Measurements from ENCODE around the gene PRPF40A. TPM values are rescaled to one million over a fixed set of nuclear protein-coding genes. Genes with fewer than 3 reads are reported as not detected.

The PRPF40A gene
- total and polyA plus RNA-seq, 2 of the 8 experiments (the other 6 are each of a cell fraction or from before 2014, with no cell fraction given) = 85.5 to 176 TPM

DNA sequence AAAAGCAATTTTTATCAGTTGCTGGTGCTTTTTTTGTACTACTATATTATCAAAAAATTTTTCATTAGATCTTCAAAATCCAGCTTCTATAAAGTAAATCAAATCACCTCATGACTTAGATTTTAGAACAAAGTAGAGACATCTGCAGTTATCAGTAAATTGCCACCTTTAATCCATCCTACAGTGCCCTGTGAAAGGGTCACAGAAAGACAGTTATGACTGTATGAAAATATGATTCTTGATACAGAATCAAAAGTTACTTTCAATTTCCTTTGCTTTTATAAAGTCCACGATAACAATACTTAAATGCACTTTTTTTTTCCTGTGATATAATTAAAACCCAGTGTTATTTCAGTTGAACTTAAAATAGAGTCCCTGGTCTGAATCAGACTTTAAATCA lies 61.4 kb downstream of the PRPF40A start:
- Histone ChIP-seq H3K4me3 (ENCODE audit: extremely low read depth in 1 of 4, insufficient read depth in 2 of 4, low read depth in 3 of 4, low read length in 4 of 4) (no peak overlapping the region), H3K27me3 (replicated peaks in 1 of 4; ENCODE audit: control insufficient read depth in 3 of 4, extremely low read depth in 1 of 4, insufficient read depth in 3 of 4, low read length in 3 of 4) (no peaks in the 10 kb centered on the region), H3K4me1 (replicated peaks in 1 of 4; ENCODE audit: control insufficient read depth in 3 of 4, insufficient read depth in 4 of 4, low read length in 3 of 4) (no peaks in the 10 kb centered on the region), H3K79me1 (ENCODE audit: low read depth, low read length) (no peaks in the 10 kb centered on the region), H3K4ac (replicated peaks; ENCODE audit: insufficient read length, low read depth, low read length) (no peak overlapping the region), H3K79me2 (ENCODE audit: control insufficient read depth in 1 of 2, insufficient read depth in 2 of 2, low read length in 2 of 2) (no peaks in the 10 kb centered on the region), H2AK5ac (ENCODE audit: low read depth, low read length) (no peak overlapping the region), H3K23me2 (ENCODE audit: low read depth, low read length) (no peaks in the 10 kb centered on the region), H3K9ac (replicated peaks in 1 of 4; ENCODE audit: extremely low read depth in 1 of 4, low read depth in 3 of 4, low read length in 3 of 4) (no peak overlapping the region), H3K56ac (replicated peaks; ENCODE audit: insufficient read length, low read depth, low read length) (no peak overlapping the region), H2AFZ (ENCODE audit: low read length) (no peak overlapping the region), H4K8ac (ENCODE audit: extremely low read depth, insufficient read depth, low read length) (no peak overlapping the region), H4K91ac (replicated peaks; ENCODE audit: insufficient read length, low read length) (no peak overlapping the region), H3K23ac (ENCODE audit: insufficient read length) (no peak overlapping the region), H2BK120ac (replicated peaks; ENCODE audit: low read depth, low read length) (no peak overlapping the region), H4K5ac (ENCODE audit: insufficient read length, low read depth, low read length) (no peak overlapping the region), H3K36me3 (ENCODE audit: control insufficient read depth in 2 of 4, insufficient read depth in 4 of 4, low read length in 3 of 4) (peaks cover 16 to 79% (median 46%) of the 10 kb centered on the region in 4 experiments), H3K18ac (ENCODE audit: extremely low read depth, low read length) (no peak overlapping the region), H2BK5ac (ENCODE audit: low read depth, low read length) (no peak overlapping the region), H2BK20ac (ENCODE audit: low read length) (no peak overlapping the region), H3K14ac (ENCODE audit: insufficient read length) (no peak overlapping the region), H2BK15ac (ENCODE audit: low read length) (no peak overlapping the region), H4K20me1 (replicated peaks in 1 of 2; ENCODE audit: control insufficient read depth in 1 of 2, insufficient read depth in 2 of 2, low read length in 2 of 2) (peaks cover 0 to under 1% of the 10 kb centered on the region in 2 experiments), H3K27ac (ENCODE audit: low read depth, low read length) (no peak overlapping the region), H3K9me3 (ENCODE audit: insufficient read depth in 2 of 2, low read depth in 1 of 2, low read length in 1 of 2) (no peaks in the 10 kb centered on the region), H3K4me2 (ENCODE audit: insufficient read depth in 1 of 2, low read depth in 2 of 2, low read length in 2 of 2) (no peak overlapping the region), H2BK12ac (ENCODE audit: low read depth, low read length) (no peak overlapping the region)
- ChIA-PET POLR2A (ENCODE audit: partially characterized antibody) (no interaction called here), CTCF (ENCODE audit: partially characterized antibody) (no interaction called here)
- FAIRE-seq = no peak
- no peak for DNase-seq (ENCODE audit: low read depth in 1 of 2, low spot score in 2 of 2)
- WGBS, 2 experiments (ENCODE audit: extremely low coverage in 1 of 2, insufficient coverage in 1 of 2, insufficient read length in 1 of 2, insufficient replicate concordance in 2 of 2, low coverage in 1 of 2, low lambda C conversion rate in 2 of 2, missing lambda C conversion rate in 1 of 2) = 93% methylated on average over 1 of the region's 1 CpG; no CpG with 5 or more reads in 1 of the 2 experiments
- TF ChIP-seq, protein P1, sequence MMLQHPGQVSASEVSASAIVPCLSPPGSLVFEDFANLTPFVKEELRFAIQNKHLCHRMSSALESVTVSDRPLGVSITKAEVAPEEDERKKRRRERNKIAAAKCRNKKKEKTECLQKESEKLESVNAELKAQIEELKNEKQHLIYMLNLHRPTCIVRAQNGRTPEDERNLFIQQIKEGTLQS (IDR thresholded peaks at IDR 0.05; ENCODE audit: insufficient read depth, low read depth, low read length) = no peak
- TF ChIP-seq, protein P2, sequence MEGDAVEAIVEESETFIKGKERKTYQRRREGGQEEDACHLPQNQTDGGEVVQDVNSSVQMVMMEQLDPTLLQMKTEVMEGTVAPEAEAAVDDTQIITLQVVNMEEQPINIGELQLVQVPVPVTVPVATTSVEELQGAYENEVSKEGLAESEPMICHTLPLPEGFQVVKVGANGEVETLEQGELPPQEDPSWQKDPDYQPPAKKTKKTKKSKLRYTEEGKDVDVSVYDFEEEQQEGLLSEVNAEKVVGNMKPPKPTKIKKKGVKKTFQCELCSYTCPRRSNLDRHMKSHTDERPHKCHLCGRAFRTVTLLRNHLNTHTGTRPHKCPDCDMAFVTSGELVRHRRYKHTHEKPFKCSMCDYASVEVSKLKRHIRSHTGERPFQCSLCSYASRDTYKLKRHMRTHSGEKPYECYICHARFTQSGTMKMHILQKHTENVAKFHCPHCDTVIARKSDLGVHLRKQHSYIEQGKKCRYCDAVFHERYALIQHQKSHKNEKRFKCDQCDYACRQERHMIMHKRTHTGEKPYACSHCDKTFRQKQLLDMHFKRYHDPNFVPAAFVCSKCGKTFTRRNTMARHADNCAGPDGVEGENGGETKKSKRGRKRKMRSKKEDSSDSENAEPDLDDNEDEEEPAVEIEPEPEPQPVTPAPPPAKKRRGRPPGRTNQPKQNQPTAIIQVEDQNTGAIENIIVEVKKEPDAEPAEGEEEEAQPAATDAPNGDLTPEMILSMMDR (IDR thresholded peaks at IDR 0.05; ENCODE audit: control extremely low read depth in 1 of 3, insufficient read depth in 1 of 3, low read depth in 1 of 3, low read length in 3 of 3) = no peak
- no peak for TF ChIP-seq RFX5 (IDR thresholded peaks at IDR 0.05; ENCODE audit: borderline replicate concordance, low read depth, low read length)
- TF ChIP-seq FOSL1 (IDR thresholded peaks at IDR 0.05; ENCODE audit: insufficient read depth, low read depth, low read length) = no peak
- no peak for TF ChIP-seq CEBPB (IDR thresholded peaks at IDR 0.05; ENCODE audit: low read depth, low read length)
- TF ChIP-seq SUZ12 (IDR thresholded peaks at IDR 0.05; ENCODE audit: low read length) = no peak
- no peak for TF ChIP-seq CBX5 (IDR thresholded peaks at IDR 0.05; ENCODE audit: low read depth, low read length)
- no peak for TF ChIP-seq NRF1 (IDR thresholded peaks at IDR 0.05; ENCODE audit: low read depth, low read length)
- TF ChIP-seq CTBP2 (IDR thresholded peaks at IDR 0.05; ENCODE audit: borderline replicate concordance, insufficient read depth, insufficient read length, low read length) = no peak
- TF ChIP-seq TCF12 (IDR thresholded peaks at IDR 0.05; ENCODE audit: low read depth, low read length) = no peak

Measured in H1 (cell line).